GM12878 (cell line): Measurements from ENCODE around the gene FBXO21. TPM values are rescaled to one million over a fixed set of nuclear protein-coding genes. Genes with fewer than 3 reads are reported as not detected.
A peak's percentile ranks its signal among the peaks of the same experiment; 100 is the strongest.

ENCODE experiments used
- ATF2 ChIP-seq: IDR thresholded peaks from 2 replicates; pipeline ENCODE4 v1.6.1; 2012; ENCODE audit warnings: low read length, inconsistent platforms
- HCFC1 ChIP-seq: fragments of 150-350 bp; IDR thresholded peaks from 2 replicates; pipeline ENCODE4 v1.6.1; 2014; ENCODE audit warnings: low read length
- JUNB ChIP-seq: IDR thresholded peaks from 2 replicates; pipeline ENCODE4 v1.6.1; 2016; ENCODE audit warnings: antibody characterized with exemption, mild to moderate bottlenecking
- KLF5 ChIP-seq: fragments of 450-650 bp; IDR thresholded peaks from 2 replicates; pipeline ENCODE4 v1.6.1; 2014; ENCODE audit warnings: mild to moderate bottlenecking; ENCODE audit not compliant: partially characterized antibody
- MTA3 ChIP-seq: IDR thresholded peaks from 2 replicates; pipeline ENCODE4 v1.6.1; 2012; ENCODE audit warnings: low read length, inconsistent platforms, borderline replicate concordance
- NFXL1 ChIP-seq: fragments of 450-650 bp; IDR thresholded peaks from 2 replicates; pipeline ENCODE4 v1.6.1; 2017; ENCODE audit warnings: antibody characterized with exemption, mild to moderate bottlenecking, borderline replicate concordance
- NFYB ChIP-seq: IDR thresholded peaks from 2 replicates; pipeline ENCODE4 v1.6.1; 2011; ENCODE audit warnings: low read depth, mild to moderate bottlenecking, low read length, improper control_type of control experiment, moderate library complexity; ENCODE audit not compliant: insufficient read depth
- POLR2AphosphoS2 ChIP-seq: IDR thresholded peaks from 2 replicates; pipeline ENCODE4 v1.6.1; 2011; ENCODE audit warnings: low read depth, mild to moderate bottlenecking, low read length, improper control_type of control experiment, moderate library complexity
- PRDM15 ChIP-seq: fragments of 450-650 bp; formaldehyde crosslinking; IDR thresholded peaks from 2 replicates; pipeline ENCODE4 v1.4.0; 2020; ENCODE audit warnings: mild to moderate bottlenecking, moderate library complexity
- RELA ChIP-seq: fragments of 450-650 bp; IDR thresholded peaks from 2 replicates; pipeline ENCODE4 v1.8.0; 2014; ENCODE audit warnings: borderline replicate concordance; ENCODE audit not compliant: partially characterized antibody
- SUPT20H ChIP-seq: IDR thresholded peaks from 2 replicates; pipeline ENCODE4 v1.6.1; 2011; ENCODE audit warnings: low read depth, mild to moderate bottlenecking, low read length, moderate library complexity, borderline replicate concordance; ENCODE audit not compliant: control insufficient read depth
- TCF3 ChIP-seq: IDR thresholded peaks from 2 replicates; pipeline ENCODE4 v1.6.1; 2012; ENCODE audit warnings: low read depth, mild to moderate bottlenecking, low read length, borderline replicate concordance; ENCODE audit not compliant: insufficient read depth
- polyA plus RNA-seq, 11 experiments: library from polyadenylated mRNA; depleted of rRNA in 4 of 11; unstranded in 6 of 11; stranded (reverse) in 5 of 11; fragments of >200 nt; fragmentation: Nextera tagmentation in 4 of 11; fragmentation: Illumina TruSeq in 1 of 11; extraction: Ambion mirVana in 4 of 11; extraction: Trizol in 1 of 11; gene quantifications; 1 replicate in 1 of 11; 2 replicates in 10 of 11; pipeline versions ENCODE4 v1.2.1 to v1.2.3, GENCODE V29; 2011 to 2016; ENCODE audit warnings: inconsistent platforms in 2 of 11, missing spikeins in 2 of 11, low read depth in 1 of 11
- total RNA-seq, 4 experiments: library from RNA; depleted of rRNA in 3 of 4; stranded (reverse); fragments of >200 nt in 3 of 4; fragmentation: Illumina TruSeq in 1 of 4; extraction: Trizol in 1 of 4; gene quantifications; 2 replicates each; pipeline versions ENCODE4 v1.2.1 to v1.2.3, GENCODE V29; 2013 to 2021

The FBXO21 gene
- total and polyA plus RNA-seq, 10 of the 15 experiments (the other 5 are each of a cell fraction or from before 2014, with no cell fraction given), result 5.5 to 32.6 (median 18.9) TPM

GRCh38 chr12:117143008-117143532 lies 47.2 kb downstream of the FBXO21 start (continued):
- TF ChIP-seq ATF2 (no peak), MTA3 (no peak), PRDM15 (CRISPR knock-in tag) (no peak), RELA (no peak), HCFC1 (no peak), POLR2AphosphoS2 (no peak), TCF3 (peak; percentile 78; the same call in 1 of the 2 replicates), SUPT20H (no peak), JUNB (peak; percentile 45; the same call in 1 of the 2 replicates), NFXL1 (no peak), KLF5 (peak; percentile 45), NFYB (no peak)
